ENCODE measurements around the gene CEMIP. TPM values are rescaled to one million over a fixed set of nuclear protein-coding genes. Genes with fewer than 3 reads are reported as not detected.
A peak's percentile ranks its signal among the peaks of the same experiment; 100 is the strongest.

The CEMIP gene
- total RNA-seq, 6 experiments from 2014 or later: 5.8 to 53.2 (median 48.3) TPM

DNA sequence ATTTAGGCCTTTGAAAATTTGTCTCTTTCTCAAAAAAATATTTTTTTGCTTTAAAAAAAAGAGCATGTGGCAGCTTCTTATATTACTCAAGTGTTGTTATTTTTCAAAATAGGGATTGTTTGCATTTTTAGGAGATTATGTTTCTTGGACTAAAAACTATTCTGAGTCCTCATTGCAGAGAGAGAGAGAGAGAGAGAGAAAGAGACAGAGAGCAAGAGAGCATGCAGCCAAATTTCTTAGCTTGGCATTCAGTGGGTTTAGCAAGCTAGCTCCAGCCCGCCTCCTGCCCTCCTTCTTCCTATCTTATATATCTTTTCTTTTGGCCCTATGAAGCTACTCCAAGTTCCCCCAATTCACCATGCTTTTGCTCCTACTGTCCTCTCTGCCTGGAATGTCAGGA, 55.7 kb downstream of the CEMIP start:
- Mint-ChIP-seq H3K4me1 (ENCODE audit: low read depth) (no peaks in the 10 kb centered on the region), H3K9me3 (no peaks in the 10 kb centered on the region), H3K27ac (no peak overlapping the region), H3K36me3 (ENCODE audit: low read depth) (no peaks in the 10 kb centered on the region), H3K27me3 (ENCODE audit: insufficient read depth) (peaks cover 15% of the 10 kb centered on the region), H3K4me3 (no peak overlapping the region)
- no peak for DNase-seq
- TF ChIP-seq, protein P1, sequence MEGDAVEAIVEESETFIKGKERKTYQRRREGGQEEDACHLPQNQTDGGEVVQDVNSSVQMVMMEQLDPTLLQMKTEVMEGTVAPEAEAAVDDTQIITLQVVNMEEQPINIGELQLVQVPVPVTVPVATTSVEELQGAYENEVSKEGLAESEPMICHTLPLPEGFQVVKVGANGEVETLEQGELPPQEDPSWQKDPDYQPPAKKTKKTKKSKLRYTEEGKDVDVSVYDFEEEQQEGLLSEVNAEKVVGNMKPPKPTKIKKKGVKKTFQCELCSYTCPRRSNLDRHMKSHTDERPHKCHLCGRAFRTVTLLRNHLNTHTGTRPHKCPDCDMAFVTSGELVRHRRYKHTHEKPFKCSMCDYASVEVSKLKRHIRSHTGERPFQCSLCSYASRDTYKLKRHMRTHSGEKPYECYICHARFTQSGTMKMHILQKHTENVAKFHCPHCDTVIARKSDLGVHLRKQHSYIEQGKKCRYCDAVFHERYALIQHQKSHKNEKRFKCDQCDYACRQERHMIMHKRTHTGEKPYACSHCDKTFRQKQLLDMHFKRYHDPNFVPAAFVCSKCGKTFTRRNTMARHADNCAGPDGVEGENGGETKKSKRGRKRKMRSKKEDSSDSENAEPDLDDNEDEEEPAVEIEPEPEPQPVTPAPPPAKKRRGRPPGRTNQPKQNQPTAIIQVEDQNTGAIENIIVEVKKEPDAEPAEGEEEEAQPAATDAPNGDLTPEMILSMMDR (IDR thresholded peaks at IDR 0.05): no peak

DNA sequence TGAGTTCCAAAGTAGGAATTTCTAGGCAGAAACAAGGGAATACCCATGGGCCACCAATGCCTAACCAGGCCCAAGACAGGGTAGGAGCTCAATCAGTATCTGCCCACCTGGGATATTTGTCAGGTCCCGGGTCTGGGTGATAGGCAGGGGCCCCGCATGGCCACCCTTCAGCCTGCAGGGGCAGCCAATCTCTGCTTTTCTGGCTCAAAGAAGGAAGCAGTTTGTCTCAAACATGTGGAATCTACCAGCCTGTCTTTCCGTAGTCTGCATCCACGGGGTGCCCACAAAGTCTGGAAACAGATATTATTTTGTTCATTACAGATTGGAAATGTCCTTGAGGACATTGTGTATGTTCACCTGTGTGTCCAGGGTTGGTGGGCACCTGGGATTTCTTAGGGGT, 56.2 kb downstream of the CEMIP start:
- Mint-ChIP-seq H3K27me3 (ENCODE audit: insufficient read depth) (peaks cover 11% of the 10 kb centered on the region), H3K9me3 (no peaks in the 10 kb centered on the region), H3K4me3 (no peak overlapping the region), H3K36me3 (ENCODE audit: low read depth) (no peaks in the 10 kb centered on the region), H3K27ac (no peak overlapping the region), H3K4me1 (ENCODE audit: low read depth) (no peaks in the 10 kb centered on the region)
- TF ChIP-seq, protein P1 (IDR thresholded peaks at IDR 0.05): peak; percentile 24; the same call in 1 of the 2 replicates
- DNase-seq: no peak

DNA sequence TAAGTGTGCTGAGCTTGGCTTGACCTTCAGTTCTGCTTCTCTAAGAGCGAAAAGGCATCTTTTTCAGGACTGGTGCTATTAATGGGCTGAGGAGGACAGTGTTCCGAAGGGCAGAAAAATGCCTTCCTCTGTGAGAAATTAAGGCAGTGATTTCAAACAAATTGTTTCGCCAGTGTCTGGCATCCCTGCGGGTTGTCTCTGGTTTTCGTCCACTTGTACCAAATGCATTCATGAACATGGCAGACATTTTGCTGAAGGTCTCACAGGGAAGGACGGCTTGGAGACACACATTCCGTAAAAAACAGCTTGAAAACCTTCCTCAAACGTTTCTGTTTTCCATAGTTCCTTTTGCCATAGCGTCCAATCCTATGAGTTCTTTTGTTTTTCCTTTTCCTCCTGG, 57.1 kb downstream of the CEMIP start:
- Mint-ChIP-seq H3K4me3 (no peak overlapping the region), H3K27ac (no peak overlapping the region), H3K36me3 (ENCODE audit: low read depth) (no peaks in the 10 kb centered on the region), H3K27me3 (ENCODE audit: insufficient read depth) (peaks cover 10% of the 10 kb centered on the region), H3K4me1 (ENCODE audit: low read depth) (no peaks in the 10 kb centered on the region), H3K9me3 (no peaks in the 10 kb centered on the region)
- TF ChIP-seq, protein P1 (IDR thresholded peaks at IDR 0.05): no peak
- no peak for DNase-seq

DNA sequence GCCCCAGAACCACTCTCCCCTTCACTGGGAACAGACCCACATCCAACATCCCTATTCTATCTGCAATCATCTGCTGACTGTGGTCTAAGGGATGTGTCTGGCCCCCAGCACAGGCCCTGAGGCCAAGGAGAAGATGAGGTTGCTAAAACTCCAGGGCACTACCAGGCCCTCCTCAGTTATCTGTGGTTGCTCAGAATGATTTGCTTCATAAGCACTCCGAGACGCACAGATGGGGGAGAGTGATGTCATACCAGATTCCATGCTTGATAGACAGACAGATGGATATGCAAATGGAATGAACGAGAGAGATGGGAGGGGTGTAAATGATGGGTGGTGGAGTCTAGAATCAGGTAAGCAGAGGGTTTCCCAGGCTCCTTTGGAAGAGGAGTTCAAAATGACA, 57.8 kb downstream of the CEMIP start:
- Mint-ChIP-seq H3K27me3 (ENCODE audit: insufficient read depth) (peaks cover 10% of the 10 kb centered on the region), H3K27ac (no peak overlapping the region), H3K4me1 (ENCODE audit: low read depth) (no peaks in the 10 kb centered on the region), H3K9me3 (no peaks in the 10 kb centered on the region), H3K36me3 (ENCODE audit: low read depth) (no peaks in the 10 kb centered on the region), H3K4me3 (no peak overlapping the region)
- DNase-seq: no peak
- TF ChIP-seq, protein P1 (IDR thresholded peaks at IDR 0.05): no peak

DNA sequence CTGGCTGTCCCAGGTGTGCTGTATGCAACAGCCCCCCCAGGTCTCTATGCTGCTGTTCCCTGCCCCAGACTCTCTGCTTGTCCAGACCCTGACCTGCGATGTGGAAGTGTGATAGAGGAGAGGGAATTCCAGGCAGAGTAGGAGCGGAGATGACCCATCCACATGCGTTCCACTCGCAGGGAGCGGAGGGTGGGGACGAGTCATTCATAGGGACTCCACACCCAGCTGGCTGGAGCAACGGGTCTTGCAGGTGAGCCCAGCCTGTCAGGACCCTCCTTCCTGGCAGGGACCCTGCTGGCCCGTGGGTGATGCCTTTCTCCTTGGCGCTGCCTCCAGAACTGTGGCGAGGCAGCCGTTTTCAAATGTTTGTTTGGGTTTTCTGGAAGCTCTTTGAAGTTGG, 58.8 kb downstream of the CEMIP start:
- Mint-ChIP-seq H3K27ac (no peak overlapping the region), H3K36me3 (ENCODE audit: low read depth) (no peaks in the 10 kb centered on the region), H3K27me3 (ENCODE audit: insufficient read depth) (peaks cover 10% of the 10 kb centered on the region), H3K9me3 (no peaks in the 10 kb centered on the region), H3K4me3 (no peak overlapping the region), H3K4me1 (ENCODE audit: low read depth) (no peaks in the 10 kb centered on the region)
- TF ChIP-seq, protein P1 (IDR thresholded peaks at IDR 0.05): no peak
- no peak for DNase-seq

DNA sequence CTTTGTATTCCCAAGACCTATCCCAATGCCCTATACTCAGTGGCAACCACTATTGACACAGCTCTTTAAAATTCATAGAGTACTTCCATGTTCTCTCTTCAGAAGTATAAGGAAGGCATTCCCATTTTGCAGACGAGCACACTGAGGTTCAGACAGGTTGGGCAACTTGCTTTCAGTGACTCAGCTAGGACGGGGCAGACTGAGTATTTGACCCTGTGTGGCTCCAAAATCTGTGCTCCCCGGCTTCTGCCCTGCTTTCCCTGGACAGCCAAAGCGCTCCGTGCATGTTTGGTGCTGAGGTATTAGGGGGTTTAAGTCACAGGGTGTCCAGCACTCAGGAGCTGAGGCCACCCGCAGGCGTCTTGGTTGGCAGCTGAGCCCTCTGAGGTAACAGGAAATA, 59.5 kb downstream of the CEMIP start:
- Mint-ChIP-seq H3K4me3 (no peak overlapping the region), H3K27ac (no peak overlapping the region), H3K36me3 (ENCODE audit: low read depth) (no peaks in the 10 kb centered on the region), H3K4me1 (ENCODE audit: low read depth) (peaks cover 4% of the 10 kb centered on the region; the same call in 1 of the 2 replicates), H3K27me3 (ENCODE audit: insufficient read depth) (peaks cover 12% of the 10 kb centered on the region), H3K9me3 (no peaks in the 10 kb centered on the region)
- TF ChIP-seq, protein P1 (IDR thresholded peaks at IDR 0.05): no peak
- DNase-seq: no peak

Measured in HFFc6 (cell line).